HG02642 (cell line): ENCODE measurements around the gene LIME1.

Experiments
- ATAC-seq: cut with Tn5 transposase; IDR thresholded peaks from one replicate; pipeline ENCODE4 v1.9.1; 2021; ENCODE audit warnings: mild to moderate bottlenecking; ENCODE audit not compliant: unreplicated experiment, poor library complexity

LIME1 gene

GRCh38 chr20:63696628-63697356 lies 39.7 kb upstream of the LIME1 start, which contains the start of gene TNFRSF6B:
TSS of gene TNFRSF6B (plus strand) at chr20:63696652. CDS start at chr20:63696768, 116 bp downstream.
- ATAC-seq = no peak

GRCh38 chr20:63697357-63697867 lies 39.1 kb upstream of the LIME1 start:
- ATAC-seq = no peak

GRCh38 chr20:63697868-63698545 lies 38.5 kb upstream of the LIME1 start:
- no peak for ATAC-seq

- no peak for ATAC-seq
Observed at GRCh38 chr20:63698739-63699465, 37.6 kb upstream of the LIME1 start.

- ATAC-seq = no peak
Observed at GRCh38 chr20:63699466-63700198, 36.8 kb upstream of the LIME1 start.

DNA sequence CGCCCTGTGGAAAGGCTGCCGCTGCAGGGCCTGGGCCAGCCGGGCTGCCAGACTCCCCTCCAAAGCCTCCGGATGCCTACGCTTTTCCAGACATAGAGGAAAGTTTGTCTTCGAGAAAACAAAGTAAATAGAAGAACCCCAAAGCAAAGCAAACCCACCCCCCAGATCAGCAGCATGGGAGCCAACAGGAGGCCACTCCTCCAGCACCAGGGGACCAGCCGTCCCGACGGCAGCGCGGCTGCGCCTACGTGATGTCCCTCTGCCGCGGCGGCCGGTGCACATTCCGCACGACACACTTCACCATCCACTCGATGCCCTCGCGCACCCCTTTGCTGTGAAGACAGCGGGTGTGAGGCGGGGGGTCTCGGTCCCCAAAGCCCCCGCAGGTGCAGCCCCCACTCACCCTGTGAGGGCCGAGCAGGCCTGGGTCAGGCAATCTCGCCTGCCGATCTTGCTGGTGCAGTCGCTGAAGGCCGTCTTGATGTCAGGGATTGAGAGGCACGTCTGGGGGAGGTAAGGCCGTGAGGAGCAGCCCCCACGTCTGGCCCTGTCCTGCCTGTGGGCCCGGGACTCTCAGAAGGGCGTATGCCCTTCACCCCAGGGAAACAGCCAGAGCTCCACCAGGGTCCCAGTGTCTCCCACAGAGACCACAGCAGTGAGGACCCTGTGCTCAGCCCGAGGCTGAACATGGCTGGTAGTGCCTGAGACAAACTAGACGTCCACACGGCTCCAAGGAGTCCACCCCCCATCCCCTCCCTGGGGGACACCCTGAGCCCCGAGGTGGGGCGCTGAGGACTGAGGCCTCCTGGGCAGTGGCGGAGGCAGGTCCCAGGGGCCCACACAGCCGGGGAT lies 36.0 kb upstream of the LIME1 start:
- no peak for ATAC-seq

- ATAC-seq = no peak
Observed at GRCh38 chr20:63701051-63701328, 35.5 kb upstream of the LIME1 start.

DNA sequence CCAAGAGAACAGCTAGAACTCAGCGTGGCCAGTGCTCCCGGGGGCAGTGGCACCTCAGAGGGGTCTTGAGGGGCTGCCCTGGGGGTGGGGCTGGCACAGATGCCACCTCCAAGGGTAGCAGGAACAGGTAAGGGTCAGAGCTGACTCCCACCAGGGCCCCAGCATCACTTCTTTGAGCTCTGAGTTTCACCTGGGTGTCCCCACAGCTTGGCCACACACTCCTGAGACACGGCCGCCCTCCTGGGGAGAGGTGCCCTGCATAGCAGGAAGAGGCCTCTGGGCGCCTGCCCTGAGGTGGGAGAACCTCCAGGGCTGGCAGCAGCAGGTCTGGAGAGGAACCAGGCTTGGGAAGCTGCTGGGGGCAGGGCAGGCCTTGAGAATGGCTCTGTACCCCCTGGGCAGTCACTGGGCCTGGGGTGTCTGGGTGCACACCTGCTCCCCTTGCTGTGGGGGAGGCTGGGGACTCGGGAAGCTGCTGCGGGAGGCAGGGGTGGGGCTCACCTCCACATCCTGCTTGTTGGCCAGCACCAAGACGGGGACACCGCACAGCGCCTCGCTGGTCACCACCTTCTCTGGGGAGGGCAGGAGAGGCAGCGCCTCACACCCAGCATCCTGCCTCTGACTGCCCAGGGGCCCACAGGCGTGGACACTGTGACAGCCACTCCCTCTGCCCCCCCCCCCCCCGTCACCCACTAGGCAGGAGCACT lies 35.0 kb upstream of the LIME1 start:
- no peak for ATAC-seq

GRCh38 chr20:63702036-63702665 lies 34.3 kb upstream of the LIME1 start:
- ATAC-seq = no peak

GRCh38 chr20:63702751-63703470 lies 33.6 kb upstream of the LIME1 start:
- ATAC-seq = no peak

DNA sequence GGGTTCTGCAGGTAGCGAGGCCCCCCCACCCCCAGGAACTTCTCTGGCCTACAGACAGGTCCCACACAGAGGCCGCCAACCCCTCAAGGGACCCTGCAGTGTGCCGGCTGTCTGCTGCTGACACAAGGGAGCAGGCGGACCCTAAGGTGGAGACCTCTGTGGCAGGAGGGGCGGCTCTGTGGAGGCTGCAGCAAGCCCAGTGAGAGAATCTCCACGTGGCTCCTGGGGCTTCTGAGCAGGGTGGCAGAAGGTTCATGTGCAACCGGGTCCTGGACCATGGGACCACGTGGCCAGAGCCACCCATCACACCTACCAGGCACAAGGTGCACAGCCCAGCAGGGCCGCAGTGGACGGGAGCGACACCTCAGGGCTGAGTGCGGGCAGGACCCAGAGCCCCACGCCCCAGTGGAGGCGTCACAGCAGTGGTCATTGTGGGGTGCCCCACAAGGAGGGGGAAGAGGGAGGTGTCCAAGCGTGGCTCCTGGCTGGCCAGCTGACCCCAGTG lies 32.9 kb upstream of the LIME1 start:
- no peak for ATAC-seq

GRCh38 chr20:63703976-63704748 lies 32.3 kb upstream of the LIME1 start:
- ATAC-seq = no peak

DNA sequence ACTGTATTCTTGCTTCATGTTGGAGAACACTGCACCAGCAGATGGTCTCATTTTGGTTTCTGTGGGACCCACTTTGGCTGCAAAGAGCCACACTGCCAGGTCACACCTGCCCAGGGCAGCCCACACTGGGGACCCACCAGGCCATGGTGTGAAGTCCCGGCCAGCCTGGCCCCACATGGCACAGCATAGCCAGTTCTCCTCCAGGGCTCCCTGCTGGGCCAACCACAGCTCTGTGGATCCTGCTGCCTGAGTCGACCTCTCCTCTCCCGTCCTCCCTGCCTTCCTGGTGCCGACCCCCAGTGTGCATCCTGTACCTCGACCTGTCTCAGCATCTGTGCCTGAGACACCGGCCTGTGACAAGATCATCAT lies 31.7 kb upstream of the LIME1 start:
- ATAC-seq = no peak

DNA sequence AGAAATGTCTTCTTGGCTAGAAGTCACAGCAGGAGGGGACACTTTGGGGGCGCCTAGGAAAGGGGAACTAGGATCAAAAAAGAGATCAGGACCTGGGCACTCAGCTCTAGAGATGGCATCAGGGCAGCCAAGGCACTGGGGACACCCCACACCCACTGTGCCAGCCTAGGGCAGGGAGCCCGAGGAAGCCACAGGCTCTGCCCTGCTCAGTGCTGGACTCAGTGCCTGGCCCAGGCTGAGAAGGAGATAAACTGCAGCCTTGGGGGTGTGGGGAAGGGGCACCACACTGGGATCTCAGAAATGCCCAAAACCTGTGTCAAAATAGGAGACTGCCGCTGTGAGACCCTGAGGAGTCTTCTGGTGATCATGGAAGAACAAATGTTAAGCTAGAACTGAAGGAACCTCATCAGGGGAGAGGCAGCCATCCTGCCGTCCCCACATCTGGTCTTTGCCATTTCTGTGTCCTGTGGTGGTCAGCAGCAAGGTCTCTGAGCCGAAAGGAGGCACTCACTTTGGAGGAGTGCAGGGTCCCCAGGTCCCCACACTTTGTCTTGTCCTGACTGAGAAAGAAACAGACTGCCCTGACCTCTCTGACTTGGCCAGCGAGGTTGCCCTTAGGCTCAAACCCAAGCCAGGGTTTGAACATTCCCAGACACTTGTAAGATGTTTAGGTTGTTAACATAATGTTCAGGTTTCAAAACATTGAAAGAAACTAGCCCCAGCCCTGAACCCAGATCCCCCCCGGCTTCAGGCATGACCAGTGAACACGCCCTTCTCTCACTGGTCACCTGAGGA lies 31.0 kb upstream of the LIME1 start:
- no peak for ATAC-seq

DNA sequence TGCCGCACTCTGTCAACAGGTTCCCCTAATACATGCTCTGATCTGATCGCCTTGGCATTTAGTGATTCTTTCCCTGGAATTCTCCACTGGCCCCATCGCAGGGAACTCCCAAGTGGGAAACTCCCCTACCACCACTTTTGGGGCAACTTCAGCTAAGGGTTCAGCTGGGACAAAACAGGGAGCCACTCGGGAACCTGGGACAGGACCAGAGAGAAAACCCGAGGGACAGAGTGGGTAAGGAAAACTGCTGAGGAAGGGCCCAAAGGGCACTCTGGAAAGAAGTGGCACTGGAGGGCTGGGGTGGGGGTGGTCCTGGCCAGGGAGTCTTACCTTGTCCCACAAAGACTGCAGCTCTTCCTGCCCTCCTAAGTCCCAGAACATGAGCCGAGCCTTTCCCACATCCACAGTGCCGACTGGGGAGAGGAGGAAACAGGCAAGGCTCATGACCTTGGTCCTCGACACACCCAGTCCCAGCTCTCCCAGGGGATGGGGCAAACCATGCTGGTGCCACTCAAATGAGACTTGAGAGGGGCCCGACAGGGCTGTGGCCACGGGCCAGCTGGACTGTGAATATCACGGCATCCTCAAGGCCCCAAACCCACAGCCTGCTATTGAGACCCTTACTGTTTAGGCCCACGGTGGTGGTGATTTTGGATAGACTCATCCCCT lies 30.3 kb upstream of the LIME1 start:
- ATAC-seq = no peak
